SU-DHL-6 (cell line): ENCODE results near the gene AP5Z1.

Source experiments
- H2AFZ ChIP-seq: fragments of 200-600 bp; sonication (generic); 2 replicates; pipeline ENCODE4 v1.6.1; 2014; ENCODE audit warnings: low read depth, mild to moderate bottlenecking, moderate library complexity, mixed read lengths, antibody characterized with exemption, low read length; ENCODE audit not compliant: severe bottlenecking
- H3F3A ChIP-seq: fragments of 200-600 bp; shearing (Covaris generic); 2 replicates; pipeline ENCODE4 v1.6.0; 2016; ENCODE audit warnings: antibody characterized with exemption, mild to moderate bottlenecking; ENCODE audit not compliant: insufficient read depth
- H3K27ac ChIP-seq: fragments of 200-600 bp; sonication (generic); 2 replicates; pipeline ENCODE4 v1.5.1; 2016; ENCODE audit warnings: low read depth, mild to moderate bottlenecking, low read length, moderate library complexity, mixed read lengths
- H3K27me3 ChIP-seq: fragments of 200-600 bp; sonication (generic), shearing (Covaris generic); 2 replicates; pipeline ENCODE4 v1.6.0; 2014; ENCODE audit warnings: mild to moderate bottlenecking, low read length
- H3K36me3 ChIP-seq: fragments of 200-600 bp; sonication (generic); 2 replicates; pipeline ENCODE4 v1.6.1; 2014; ENCODE audit warnings: mild to moderate bottlenecking, low read length, mixed read lengths
- H3K4me2 ChIP-seq: fragments of 300-600, 200-600 bp; shearing (Covaris generic), sonication (generic); 2 replicates; pipeline ENCODE4 v1.6.0; 2014; ENCODE audit warnings: low read length, low read depth, mild to moderate bottlenecking; ENCODE audit not compliant: poor library complexity, severe bottlenecking
- H3K4me3 ChIP-seq: fragments of 200-600 bp; sonication (generic); 2 replicates; pipeline ENCODE4 v1.5.1; 2014; ENCODE audit warnings: antibody characterized with exemption, low read length, mild to moderate bottlenecking, mixed read lengths; ENCODE audit not compliant: insufficient read depth, poor library complexity, severe bottlenecking
- H3K79me2 ChIP-seq: fragments of 200-600 bp; sonication (generic); 2 replicates; pipeline ENCODE4 v1.6.1; 2014; ENCODE audit warnings: mild to moderate bottlenecking, low read length, moderate library complexity; ENCODE audit not compliant: insufficient read depth
- H3K9ac ChIP-seq: fragments of 200-600 bp; sonication (generic); 2 replicates; pipeline ENCODE4 v1.7.0; 2014; ENCODE audit warnings: mild to moderate bottlenecking, low read length
- H3K9me2 ChIP-seq: fragments of 200-600 bp; sonication (generic); replicated peaks from 2 replicates; pipeline ENCODE4 v1.6.1; 2014; ENCODE audit warnings: low read length; ENCODE audit not compliant: insufficient read depth
- H3K9me3 ChIP-seq: fragments of 200-600 bp; sonication (generic); 2 replicates; pipeline ENCODE4 v1.6.1; 2014; ENCODE audit warnings: low read length, mixed read lengths; ENCODE audit not compliant: insufficient read depth
- H4K20me1 ChIP-seq: fragments of 200-600 bp; sonication (generic); 2 replicates; pipeline ENCODE4 v1.6.1; 2014; ENCODE audit warnings: low read depth, mild to moderate bottlenecking, antibody characterized with exemption, low read length, moderate library complexity, mixed read lengths
- EZH2phosphoT487 ChIP-seq: fragments of 200-600 bp; sonication (generic), shearing (Covaris generic); conservative IDR thresholded peaks from 2 replicates; pipeline ENCODE4 v1.6.1; 2018; ENCODE audit warnings: mild to moderate bottlenecking, antibody characterized with exemption, low read length, moderate library complexity, mixed read lengths
- TF ChIP-seq, protein P1 (sequence below): fragments of 200-600 bp; sonication (generic); IDR thresholded peaks from one replicate; pipeline ENCODE4 v1.5.1; 2017; ENCODE audit warnings: antibody characterized with exemption, mild to moderate bottlenecking, low read length, moderate library complexity; ENCODE audit not compliant: insufficient read depth, poor library complexity, severe bottlenecking

The AP5Z1 gene

DNA sequence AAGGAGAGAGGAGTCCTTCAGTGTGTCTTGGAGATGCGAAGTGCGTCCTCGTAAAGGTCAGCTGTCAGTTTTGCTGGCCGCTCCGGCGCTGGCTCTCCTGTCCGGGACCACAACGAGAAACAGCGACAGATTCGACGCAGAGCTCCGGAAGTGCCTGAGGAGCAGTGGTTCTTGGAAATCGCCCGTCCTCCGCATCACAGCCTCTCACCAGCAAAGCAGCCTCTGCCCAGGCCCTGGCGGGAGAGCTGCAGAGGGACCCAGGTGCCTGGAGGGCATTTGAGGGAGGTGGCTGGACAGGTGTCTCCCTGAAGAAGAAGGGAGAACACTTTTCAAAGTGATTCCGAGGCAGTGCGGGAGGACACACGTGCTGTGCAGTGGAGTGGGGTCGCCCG is 11.6 kb upstream of the AP5Z1 start:
- no peak overlapping the region for H3K27ac ChIP-seq
- H3K9ac ChIP-seq, result no peak overlapping the region
- no peaks in the 10 kb centered on the region for H3K79me2 ChIP-seq
- H2AFZ ChIP-seq, result no peak overlapping the region
- no peaks in the 10 kb centered on the region for H3K36me3 ChIP-seq
- no peaks in the 10 kb centered on the region for H3F3A ChIP-seq
- no peak for TF ChIP-seq EZH2phosphoT487
- TF ChIP-seq, protein P1, sequence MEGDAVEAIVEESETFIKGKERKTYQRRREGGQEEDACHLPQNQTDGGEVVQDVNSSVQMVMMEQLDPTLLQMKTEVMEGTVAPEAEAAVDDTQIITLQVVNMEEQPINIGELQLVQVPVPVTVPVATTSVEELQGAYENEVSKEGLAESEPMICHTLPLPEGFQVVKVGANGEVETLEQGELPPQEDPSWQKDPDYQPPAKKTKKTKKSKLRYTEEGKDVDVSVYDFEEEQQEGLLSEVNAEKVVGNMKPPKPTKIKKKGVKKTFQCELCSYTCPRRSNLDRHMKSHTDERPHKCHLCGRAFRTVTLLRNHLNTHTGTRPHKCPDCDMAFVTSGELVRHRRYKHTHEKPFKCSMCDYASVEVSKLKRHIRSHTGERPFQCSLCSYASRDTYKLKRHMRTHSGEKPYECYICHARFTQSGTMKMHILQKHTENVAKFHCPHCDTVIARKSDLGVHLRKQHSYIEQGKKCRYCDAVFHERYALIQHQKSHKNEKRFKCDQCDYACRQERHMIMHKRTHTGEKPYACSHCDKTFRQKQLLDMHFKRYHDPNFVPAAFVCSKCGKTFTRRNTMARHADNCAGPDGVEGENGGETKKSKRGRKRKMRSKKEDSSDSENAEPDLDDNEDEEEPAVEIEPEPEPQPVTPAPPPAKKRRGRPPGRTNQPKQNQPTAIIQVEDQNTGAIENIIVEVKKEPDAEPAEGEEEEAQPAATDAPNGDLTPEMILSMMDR, result no peak
- no peaks in the 10 kb centered on the region for H4K20me1 ChIP-seq
- H3K9me3 ChIP-seq, result no peaks in the 10 kb centered on the region
- H3K9me2 ChIP-seq, result no peaks in the 10 kb centered on the region
- no peak overlapping the region for H3K4me2 ChIP-seq
- H3K4me3 ChIP-seq, result no peak overlapping the region
- H3K27me3 ChIP-seq, result no peaks in the 10 kb centered on the region

GRCh38 chr7:4764402-4765007 is 10.9 kb upstream of the AP5Z1 start:
- TF ChIP-seq, protein P1, result no peak
- no peak for TF ChIP-seq EZH2phosphoT487

GRCh38 chr7:4765776-4766490 is 9.5 kb upstream of the AP5Z1 start:
- H3F3A ChIP-seq, result no peaks in the 10 kb centered on the region
- H3K4me3 ChIP-seq, result no peak overlapping the region
- H3K27ac ChIP-seq, result no peak overlapping the region
- H3K36me3 ChIP-seq, result no peaks in the 10 kb centered on the region
- H4K20me1 ChIP-seq, result no peaks in the 10 kb centered on the region
- H2AFZ ChIP-seq, result no peak overlapping the region
- no peaks in the 10 kb centered on the region for H3K79me2 ChIP-seq
- no peaks in the 10 kb centered on the region for H3K27me3 ChIP-seq
- H3K9me2 ChIP-seq, result no peaks in the 10 kb centered on the region
- H3K9ac ChIP-seq, result no peak overlapping the region
- TF ChIP-seq EZH2phosphoT487, result no peak
- TF ChIP-seq, protein P1, result no peak
- H3K9me3 ChIP-seq, result no peaks in the 10 kb centered on the region
- H3K4me2 ChIP-seq, result no peak overlapping the region

More at GRCh38 chr7:4764402-4765007, 10.9 kb upstream of the AP5Z1 start:
- Histone ChIP-seq H3K4me3 (no peak overlapping the region), H3K9me2 (no peaks in the 10 kb centered on the region), H3K79me2 (no peaks in the 10 kb centered on the region), H4K20me1 (no peaks in the 10 kb centered on the region), H3K27me3 (no peaks in the 10 kb centered on the region), H3K27ac (no peak overlapping the region), H3K36me3 (no peaks in the 10 kb centered on the region), H3F3A (no peaks in the 10 kb centered on the region), H3K9ac (no peak overlapping the region), H3K4me2 (no peak overlapping the region), H3K9me3 (no peaks in the 10 kb centered on the region), H2AFZ (no peak overlapping the region)
